COLO668 (cell line): ENCODE results near the gene TBCEL.
"Not testable (repeated sequence)": the region's sequence is repeated elsewhere in the genome, so short reads cannot be mapped to it uniquely, and the experiment has no call there.

Experiments
- DNase-seq: peaks from one replicate; lab custom pipeline; 2025; ENCODE audit not compliant: unreplicated experiment; lab: John Stamatoyannopoulos, UW

Gene TBCEL

GRCh38 chr11:121104312-121104762, 80.4 kb downstream of the TBCEL start:
- DNase-seq: no peak

DNA sequence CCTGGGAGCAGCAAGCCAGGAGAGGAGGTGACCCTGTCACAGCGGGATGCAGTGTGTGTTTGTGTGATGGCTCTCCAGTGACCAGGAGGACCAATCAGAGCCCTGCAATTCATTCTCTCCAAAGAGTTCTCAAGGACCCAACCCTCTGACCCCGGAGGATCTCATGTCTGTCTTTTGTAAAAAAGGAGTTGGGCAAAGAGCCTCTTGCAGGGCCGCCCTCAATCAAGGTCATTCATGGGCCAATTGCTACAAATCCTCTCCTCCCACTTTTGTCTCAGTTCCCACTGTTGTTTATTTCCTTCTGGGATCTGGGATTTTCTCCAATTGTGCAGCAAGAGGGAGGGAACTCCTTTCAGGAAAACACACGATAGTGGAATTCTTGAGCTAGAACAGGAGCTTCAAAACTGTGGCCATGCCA, 81.2 kb downstream of the TBCEL start:
- no peak for DNase-seq

DNA sequence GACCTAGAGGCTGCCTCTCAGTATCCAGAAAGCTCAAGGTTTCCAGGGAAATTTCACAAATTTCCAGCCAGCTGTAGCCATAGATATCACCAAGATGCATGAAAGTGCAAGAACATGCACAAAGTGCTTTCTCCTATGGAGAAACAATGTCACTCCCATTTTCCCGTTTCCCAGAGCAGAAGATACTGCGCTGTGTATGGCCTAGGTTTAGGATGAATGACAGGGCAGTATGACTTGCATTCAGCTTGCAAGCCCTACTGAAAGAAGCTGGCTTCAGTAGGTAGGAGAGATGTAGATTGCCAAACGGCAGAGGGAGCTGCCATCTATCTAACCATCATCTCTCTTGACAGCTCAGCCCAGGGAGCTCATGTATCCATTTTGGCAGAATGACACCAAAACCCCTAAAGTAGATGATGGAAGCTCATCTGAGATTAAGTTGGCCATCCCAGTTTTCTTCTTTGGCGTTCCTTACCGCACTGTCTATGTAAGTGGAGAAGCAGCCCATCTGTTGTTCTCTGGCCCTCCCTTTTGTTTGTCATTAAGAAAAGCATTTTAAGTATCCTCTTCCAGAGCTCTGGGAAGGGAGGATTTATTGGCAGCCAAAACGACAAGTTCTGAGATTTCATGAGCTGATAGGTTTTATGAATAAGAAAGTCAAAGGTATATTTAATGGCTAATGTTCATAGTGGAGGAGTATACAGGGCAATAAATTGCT, 81.7 kb downstream of the TBCEL start:
- no peak for DNase-seq

DNA sequence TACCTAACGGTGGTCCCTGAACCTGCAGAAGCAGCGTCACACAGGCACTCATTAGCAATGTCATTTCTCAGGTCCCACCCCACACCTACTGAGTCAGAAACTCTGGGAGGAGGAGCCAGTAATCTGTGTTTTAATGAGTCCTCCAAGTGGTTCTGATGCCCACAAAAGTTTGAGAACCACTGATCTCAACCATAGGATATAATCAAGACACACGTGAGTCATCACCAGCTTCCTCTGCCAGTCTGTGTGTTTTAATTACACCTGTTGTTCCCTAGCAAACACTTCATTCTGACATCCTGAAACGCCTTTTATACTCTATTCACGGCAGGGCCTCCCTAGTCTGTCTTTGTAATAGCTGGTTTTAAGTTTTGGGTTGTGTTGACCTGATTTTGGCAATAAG, 82.9 kb downstream of the TBCEL start:
- no peak for DNase-seq

DNA sequence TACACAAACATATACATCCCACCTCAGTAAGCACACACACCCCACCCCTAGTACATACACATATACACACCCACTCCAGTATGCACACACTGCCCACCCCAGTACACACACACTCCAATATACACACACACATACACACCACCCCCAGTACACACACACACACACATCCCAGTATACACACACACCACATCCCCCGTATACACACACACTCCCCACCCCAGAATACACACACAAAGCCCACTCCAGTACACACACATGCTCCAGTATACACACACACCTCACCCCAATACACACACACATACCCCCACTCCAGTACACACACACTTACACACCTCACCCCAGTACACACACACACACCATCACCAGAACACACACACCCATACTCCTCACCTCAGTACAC, 84.5 kb downstream of the TBCEL start:
- DNase-seq: no peak

DNA sequence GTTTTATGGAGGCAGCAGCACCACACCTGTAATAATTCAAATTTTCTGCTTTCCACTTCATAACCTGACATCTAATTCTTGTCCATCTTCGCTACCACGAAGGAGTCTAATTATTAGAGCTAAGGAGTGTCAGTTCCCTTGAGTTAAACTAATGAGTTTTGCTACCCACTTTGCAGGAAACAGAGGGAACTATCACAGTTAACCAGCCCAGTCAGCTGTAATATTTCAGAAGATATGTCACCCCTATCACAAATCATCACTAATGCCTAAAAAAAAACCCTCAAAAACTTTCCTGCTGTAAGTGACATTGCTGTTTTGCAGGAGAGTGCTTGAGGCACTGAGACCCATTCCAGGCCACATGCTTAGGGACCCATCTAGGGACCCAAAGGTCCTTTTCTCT, 85.6 kb downstream of the TBCEL start:
- no peak for DNase-seq

DNA sequence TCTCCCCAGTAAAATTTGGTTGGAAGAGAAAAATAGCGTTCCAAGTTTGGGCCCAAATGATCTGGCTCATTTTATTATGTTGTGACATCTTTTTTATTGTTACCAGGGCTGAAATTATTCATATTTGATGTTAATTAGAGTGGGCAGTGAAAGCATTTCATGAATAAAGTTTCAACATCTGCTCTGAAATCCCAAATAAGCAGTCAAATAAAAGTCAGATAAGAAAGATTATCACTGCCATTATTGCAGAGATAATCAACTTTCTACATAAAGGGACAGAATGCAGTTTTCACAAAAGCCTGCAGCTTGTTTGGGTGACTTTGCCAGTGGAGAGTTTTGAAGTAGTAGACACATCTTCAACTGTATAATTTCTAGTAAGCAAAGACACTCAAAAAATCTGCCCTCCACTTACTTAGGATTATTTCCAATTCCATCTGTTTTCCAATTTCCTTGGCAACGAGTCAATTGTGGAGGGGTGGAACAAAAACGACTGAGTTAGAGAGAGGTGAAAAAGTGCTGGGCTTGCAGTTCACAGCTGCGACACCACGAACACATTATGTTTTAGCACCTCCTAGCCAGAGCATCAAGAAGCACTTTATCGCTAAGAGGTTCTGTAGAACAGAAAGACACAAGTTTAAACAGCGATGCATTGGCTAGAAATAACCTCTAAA, 86.1 kb downstream of the TBCEL start:
- DNase-seq: no peak

DNA sequence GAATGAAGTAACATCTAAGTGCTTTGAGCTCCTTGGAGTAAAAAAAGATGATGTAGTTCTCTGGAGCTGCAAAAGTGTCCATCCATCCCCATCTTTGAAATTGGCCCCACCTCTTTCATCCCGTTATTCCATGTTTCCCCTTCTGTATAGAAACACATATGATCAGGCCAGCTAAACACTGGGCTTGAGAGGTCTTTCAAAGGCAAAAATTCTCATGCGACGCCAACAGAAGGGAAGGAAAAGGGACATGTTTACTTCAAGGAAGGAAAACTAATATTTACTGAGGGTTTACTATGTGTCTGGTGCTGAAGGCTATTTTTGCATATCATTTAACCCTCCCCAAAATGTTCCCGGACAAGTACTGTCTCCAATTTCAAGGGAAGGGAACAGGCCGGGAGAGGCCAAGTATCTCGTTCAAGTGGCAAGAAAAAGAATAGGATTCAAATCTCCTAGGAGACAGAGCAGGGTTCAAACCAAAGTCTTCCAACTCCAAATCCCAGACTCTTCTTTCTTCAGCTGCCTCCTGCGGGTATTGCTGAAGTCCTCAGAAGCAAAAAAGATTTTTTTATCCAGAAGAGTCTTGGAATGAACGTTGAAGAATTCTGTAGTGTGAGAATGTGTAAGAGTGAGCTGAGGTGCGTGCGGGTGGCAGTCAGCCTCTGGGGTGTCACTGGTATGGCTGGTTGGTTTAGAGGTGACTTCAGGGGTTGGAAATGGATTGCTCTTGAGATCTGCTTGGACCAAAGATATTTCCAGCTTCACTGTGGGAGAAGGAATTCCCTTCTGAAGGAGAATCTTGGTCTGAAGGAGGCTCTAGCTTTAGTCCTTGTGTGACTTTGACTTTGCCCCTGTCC, 87.2 kb downstream of the TBCEL start:
- DNase-seq: no peak

DNA sequence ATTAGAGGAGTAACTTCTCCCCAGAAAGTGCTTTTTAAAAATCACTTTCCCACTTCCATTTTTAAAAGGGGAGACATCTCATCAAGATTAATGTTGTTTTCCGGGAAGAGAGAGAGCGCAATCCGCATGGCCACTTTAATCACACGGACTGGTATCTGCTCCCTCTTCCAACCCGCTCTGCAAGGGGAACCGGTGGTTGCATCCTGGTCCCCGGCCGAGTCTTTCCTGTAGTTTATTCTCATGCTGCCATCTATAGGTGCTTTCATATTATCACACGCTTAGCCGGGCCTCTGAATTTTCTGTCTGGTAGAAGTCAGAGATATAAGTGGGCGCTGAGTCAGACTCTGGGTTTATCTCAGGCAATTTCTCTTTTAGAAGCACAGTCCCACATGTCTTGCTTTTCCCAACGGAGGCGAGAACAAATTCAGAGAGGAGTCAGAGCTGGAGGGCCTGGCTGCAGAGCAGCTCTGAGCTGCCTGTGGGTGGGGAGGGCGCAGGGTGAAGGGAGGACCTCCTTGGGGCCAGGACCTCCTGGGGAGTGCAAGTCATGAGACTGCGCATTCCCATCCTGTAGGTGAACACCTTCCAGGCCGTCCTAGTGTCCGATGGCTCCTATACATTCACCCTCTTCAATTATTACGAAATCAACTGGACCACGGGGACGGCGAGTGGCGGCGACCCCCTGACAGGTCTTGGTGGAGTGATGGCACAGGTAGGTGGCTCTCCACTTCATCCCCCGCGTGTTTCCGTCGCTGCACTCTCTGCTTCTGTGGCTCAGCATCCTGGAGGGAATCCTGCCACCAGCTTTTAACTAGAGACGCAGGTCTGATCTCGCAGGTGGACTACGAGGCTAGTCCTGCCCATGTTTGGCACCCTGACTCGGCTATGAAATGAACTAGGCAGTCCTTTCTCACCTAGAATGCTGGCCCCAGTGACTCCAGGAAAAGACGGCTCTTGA, 88.9 kb downstream of the TBCEL start:
- DNase-seq: peak; percentile 43

GRCh38 chr11:121113611-121114010, 89.7 kb downstream of the TBCEL start:
- DNase-seq: no peak

DNA sequence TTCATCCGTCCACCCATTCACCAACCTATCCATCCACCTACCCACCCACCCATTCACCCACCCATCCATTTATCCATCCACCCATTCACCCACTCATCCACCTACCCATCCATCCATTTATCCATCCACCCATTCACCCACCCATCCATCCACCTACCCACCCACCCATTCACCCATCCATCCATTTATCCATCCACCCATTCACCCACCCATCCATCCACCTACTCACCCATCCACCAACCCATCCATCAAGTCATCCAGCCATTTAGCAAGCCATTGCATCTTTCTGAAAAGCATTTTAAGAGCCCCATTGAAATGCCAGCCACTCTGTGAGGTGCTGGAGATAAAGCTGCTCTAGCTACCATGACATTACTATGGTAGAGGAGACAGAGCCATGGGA, 91.1 kb downstream of the TBCEL start:
- DNase-seq: not testable (repeated sequence)

- no peak for DNase-seq
These were observed 93.9 kb downstream of the TBCEL start for GRCh38 chr11:121117788-121118187.

- no peak for DNase-seq
These were observed 95.5 kb downstream of the TBCEL start for GRCh38 chr11:121119440-121119839.

DNA sequence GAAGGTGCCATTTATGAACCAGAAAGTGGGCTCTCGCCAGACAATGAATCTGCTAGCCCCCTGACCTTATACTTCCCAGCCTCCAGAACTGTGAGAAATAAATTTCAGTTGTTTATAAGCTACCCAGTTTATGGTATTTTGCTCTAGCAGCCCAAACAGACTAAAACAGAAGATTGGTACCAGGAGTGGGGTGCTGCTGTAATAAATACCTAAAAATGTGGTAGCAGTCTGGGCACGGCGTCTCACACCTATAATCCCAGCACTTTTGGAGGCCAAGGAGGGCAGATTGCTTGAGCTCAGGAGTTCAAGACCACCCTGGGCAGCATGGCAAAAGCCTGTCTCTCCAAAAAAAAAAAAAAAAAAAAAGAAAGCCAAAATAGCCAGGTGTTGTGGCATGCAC, 98.4 kb downstream of the TBCEL start:
- DNase-seq: no peak

DNA sequence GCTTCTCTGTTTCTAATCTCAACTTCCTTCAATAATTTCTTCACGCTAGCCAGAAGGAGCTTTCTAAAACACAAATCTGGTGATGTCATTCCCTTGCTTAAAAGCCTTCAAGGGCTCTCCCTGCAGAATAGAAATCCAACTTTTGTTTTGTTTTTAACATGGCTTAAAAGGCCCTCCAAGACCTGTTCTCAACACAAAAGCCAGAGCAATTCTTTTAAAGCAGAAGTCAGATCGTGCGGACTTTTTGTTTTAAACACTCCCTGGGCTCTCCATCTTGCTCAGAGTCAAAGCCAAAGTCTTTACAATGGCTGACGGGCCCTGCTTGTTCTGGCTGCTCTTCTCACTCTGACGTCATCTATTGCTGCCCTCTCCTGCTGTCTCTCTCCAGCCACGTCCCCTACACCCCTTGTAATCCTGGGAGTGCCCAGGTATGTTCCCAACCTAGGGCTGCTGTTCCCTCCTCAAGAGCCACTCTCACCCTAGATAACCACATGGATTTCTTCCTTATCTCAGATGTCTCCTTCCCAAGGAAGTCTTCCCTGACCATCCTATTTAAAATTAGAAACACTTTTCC, 99.7 kb downstream of the TBCEL start:
- DNase-seq: no peak

DNA sequence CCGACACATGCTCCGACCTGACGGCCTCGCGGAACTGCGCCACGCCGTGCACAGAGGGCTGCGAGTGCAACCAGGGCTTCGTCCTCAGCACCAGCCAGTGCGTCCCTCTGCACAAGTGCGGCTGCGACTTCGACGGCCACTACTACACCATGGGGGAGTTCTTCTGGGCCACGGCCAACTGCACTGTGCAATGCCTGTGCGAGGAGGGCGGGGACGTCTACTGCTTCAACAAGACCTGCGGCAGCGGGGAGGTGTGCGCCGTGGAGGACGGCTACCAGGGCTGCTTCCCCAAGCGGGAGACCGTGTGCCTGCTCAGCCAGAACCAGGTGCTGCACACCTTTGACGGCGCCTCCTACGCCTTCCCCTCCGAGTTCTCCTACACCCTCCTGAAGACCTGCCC, 103.9 kb downstream of the TBCEL start:
- DNase-seq: no peak

DNA sequence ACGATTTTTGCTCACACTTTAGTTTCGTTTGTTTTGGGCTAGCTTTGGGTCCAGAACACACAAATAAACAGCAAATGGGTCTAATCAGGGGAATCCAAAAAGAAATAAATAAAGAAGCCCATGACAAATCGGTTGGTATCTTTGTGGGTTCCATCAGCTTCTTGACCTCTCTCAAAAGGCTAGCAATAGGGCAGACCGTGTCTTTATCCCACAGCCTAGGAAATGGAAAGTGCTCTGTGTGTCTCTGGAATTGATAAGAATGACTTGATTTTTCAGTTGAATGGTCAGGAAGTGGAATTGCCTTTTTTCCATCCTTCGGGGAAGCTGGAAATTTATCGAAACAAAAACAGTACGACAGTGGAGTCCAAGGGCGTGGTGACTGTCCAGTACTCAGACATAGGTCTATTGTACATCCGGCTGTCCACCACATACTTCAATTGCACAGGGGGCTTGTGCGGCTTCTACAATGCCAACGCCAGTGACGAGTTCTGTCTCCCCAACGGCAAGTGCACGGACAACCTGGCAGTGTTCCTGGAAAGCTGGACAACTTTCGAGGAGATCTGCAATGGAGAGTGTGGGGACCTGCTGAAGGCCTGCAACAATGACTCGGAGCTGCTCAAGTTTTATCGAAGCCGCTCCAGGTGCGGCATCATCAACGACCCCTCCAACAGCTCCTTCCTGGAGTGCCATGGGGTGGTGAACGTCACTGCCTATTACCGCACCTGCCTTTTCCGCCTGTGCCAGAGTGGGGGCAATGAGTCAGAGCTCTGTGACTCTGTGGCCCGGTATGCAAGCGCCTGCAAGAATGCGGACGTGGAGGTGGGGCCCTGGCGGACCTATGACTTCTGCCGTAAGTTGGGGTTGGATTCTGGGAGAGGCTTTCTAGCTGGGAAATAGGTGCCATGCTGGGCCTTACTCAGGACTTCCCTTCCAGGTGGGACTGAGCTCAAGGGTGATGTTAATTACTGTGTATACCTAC, 105.7 kb downstream of the TBCEL start:
- DNase-seq: no peak

GRCh38 chr11:121131656-121132055, 107.8 kb downstream of the TBCEL start:
- DNase-seq: no peak
